ENCODE measurements around the gene NT5C1B. TPM values are rescaled to one million over a fixed set of nuclear protein-coding genes. Genes with fewer than 3 reads are reported as not detected.

NT5C1B gene
- total and polyA plus RNA-seq, 2 donors from 2014 or later, result not detected

DNA sequence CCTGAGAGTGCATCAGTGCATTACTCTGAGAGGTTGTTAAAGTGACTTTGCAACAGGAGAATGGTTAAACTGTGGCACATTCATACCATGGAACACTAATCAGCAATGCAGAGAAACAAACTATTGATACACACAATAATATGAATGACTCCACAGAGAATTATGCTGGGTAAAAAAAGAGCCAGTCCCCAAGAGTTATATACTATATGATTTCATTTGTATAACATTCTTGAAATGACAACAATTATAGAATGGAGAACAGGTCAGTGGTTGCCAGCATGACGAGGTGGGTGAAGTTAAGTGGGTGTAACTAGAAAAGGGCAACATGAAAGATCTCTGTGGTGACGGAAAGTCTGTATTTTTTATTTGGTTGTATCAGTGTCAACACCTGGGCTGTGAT, 3.0 kb upstream of the NT5C1B start:
- H3K4me1 ChIP-seq (ENCODE audit: control insufficient read depth in 2 of 3, insufficient read depth in 2 of 3, low read depth in 1 of 3, low read length in 3 of 3), result no peaks in the 10 kb centered on the region
- FAIRE-seq, result no peak
- no peaks in the 10 kb centered on the region for H3K36me3 ChIP-seq (ENCODE audit: control insufficient read depth in 2 of 3, insufficient read depth in 3 of 3, low read length in 3 of 3)
- H3K9me3 ChIP-seq (ENCODE audit: control insufficient read depth in 2 of 3, insufficient read depth in 1 of 3, low read length in 3 of 3), result no peaks in the 10 kb centered on the region
- no peak overlapping the region for H3K27ac ChIP-seq (ENCODE audit: low read depth in 2 of 2, low read length in 2 of 2)
- H3K9ac ChIP-seq (ENCODE audit: low read length in 3 of 3), result no peak overlapping the region
- no peak for TF ChIP-seq CTCF (IDR thresholded peaks at IDR 0.05; ENCODE audit: borderline replicate concordance, extremely low read depth, insufficient read depth)
- no peak for DNase-seq
- intact Hi-C loops (cut with DNase I), result no loop called here
- no peak overlapping the region for H3K4me3 ChIP-seq (ENCODE audit: low read length in 3 of 3)
- H3K27me3 ChIP-seq (ENCODE audit: control insufficient read depth, insufficient read depth, low read length), result no peaks in the 10 kb centered on the region

GRCh38 chr2:18588802-18589201, 567 bp downstream of the NT5C1B start:
- TF ChIP-seq CTCF (IDR thresholded peaks at IDR 0.05; ENCODE audit: borderline replicate concordance, extremely low read depth, insufficient read depth), result no peak
- no peak for DNase-seq
- Histone ChIP-seq H3K36me3 (ENCODE audit: control insufficient read depth in 2 of 3, insufficient read depth in 3 of 3, low read length in 3 of 3) (no peaks in the 10 kb centered on the region), H3K27ac (ENCODE audit: low read depth in 2 of 2, low read length in 2 of 2) (no peak overlapping the region), H3K9me3 (ENCODE audit: control insufficient read depth in 2 of 3, insufficient read depth in 1 of 3, low read length in 3 of 3) (no peaks in the 10 kb centered on the region), H3K27me3 (ENCODE audit: control insufficient read depth, insufficient read depth, low read length) (no peaks in the 10 kb centered on the region), H3K9ac (ENCODE audit: low read length in 3 of 3) (no peak overlapping the region), H3K4me3 (ENCODE audit: low read length in 3 of 3) (no peak overlapping the region), H3K4me1 (ENCODE audit: control insufficient read depth in 2 of 3, insufficient read depth in 2 of 3, low read depth in 1 of 3, low read length in 3 of 3) (no peaks in the 10 kb centered on the region)
- intact Hi-C loops (cut with DNase I), result no loop called here
- no peak for FAIRE-seq

DNA sequence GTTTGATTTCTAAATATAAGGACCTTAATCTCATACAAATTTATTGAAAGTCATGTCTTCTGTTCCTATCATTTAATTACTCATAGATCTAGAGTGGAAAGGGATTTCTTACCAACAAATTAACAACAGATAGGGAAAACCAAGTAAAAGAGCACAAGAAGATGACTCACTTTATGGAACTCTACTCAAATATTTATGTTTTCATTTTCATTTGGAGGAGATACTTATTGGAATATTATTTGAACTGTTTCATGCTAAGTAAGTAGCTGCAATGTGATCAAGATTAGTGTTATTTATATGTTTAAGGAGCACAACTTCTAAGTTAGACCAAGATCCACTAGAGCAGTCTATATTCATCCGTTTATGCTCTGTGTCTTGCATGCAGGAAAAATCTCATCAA, 1.3 kb downstream of the NT5C1B start:
- Histone ChIP-seq H3K9ac (ENCODE audit: low read length in 3 of 3) (no peak overlapping the region), H3K27ac (ENCODE audit: low read depth in 2 of 2, low read length in 2 of 2) (no peak overlapping the region), H3K9me3 (ENCODE audit: control insufficient read depth in 2 of 3, insufficient read depth in 1 of 3, low read length in 3 of 3) (no peaks in the 10 kb centered on the region), H3K4me1 (ENCODE audit: control insufficient read depth in 2 of 3, insufficient read depth in 2 of 3, low read depth in 1 of 3, low read length in 3 of 3) (no peaks in the 10 kb centered on the region), H3K4me3 (ENCODE audit: low read length in 3 of 3) (no peak overlapping the region), H3K27me3 (ENCODE audit: control insufficient read depth, insufficient read depth, low read length) (no peaks in the 10 kb centered on the region), H3K36me3 (ENCODE audit: control insufficient read depth in 2 of 3, insufficient read depth in 3 of 3, low read length in 3 of 3) (no peaks in the 10 kb centered on the region)
- TF ChIP-seq CTCF (IDR thresholded peaks at IDR 0.05; ENCODE audit: borderline replicate concordance, extremely low read depth, insufficient read depth), result no peak
- no peak for DNase-seq
- intact Hi-C loops (cut with DNase I), result no loop called here
- no peak for FAIRE-seq

DNA sequence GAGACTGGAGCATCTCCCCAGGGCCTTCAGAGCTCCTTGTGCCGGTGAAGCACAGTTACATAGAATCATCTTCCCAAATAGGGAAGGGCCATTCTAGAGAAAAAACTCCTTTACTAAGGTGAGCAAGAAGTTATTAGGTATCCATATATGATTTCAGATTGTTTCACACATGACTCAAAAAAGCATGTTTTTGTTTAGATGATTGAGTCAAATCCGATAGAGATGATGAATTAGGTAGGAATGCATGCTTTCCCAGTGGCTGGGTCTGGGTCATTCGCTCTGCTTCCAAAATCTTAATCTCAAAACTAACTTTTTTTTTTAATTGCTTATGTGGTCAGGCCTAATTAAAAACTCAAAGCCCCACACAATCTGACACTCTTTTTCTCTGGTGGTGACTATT, 3.8 kb downstream of the NT5C1B start:
- H3K9me3 ChIP-seq (ENCODE audit: control insufficient read depth in 2 of 3, insufficient read depth in 1 of 3, low read length in 3 of 3), result no peaks in the 10 kb centered on the region
- FAIRE-seq (no peak), DNase-seq (no peak)
- H3K9ac ChIP-seq (ENCODE audit: low read length in 3 of 3), result no peak overlapping the region
- intact Hi-C loops (cut with DNase I), result no loop called here
- no peak for TF ChIP-seq CTCF (IDR thresholded peaks at IDR 0.05; ENCODE audit: borderline replicate concordance, extremely low read depth, insufficient read depth)
- H3K27me3 ChIP-seq (ENCODE audit: control insufficient read depth, insufficient read depth, low read length), result no peaks in the 10 kb centered on the region
- H3K4me1 ChIP-seq (ENCODE audit: control insufficient read depth in 2 of 3, insufficient read depth in 2 of 3, low read depth in 1 of 3, low read length in 3 of 3), result no peaks in the 10 kb centered on the region
- no peaks in the 10 kb centered on the region for H3K36me3 ChIP-seq (ENCODE audit: control insufficient read depth in 2 of 3, insufficient read depth in 3 of 3, low read length in 3 of 3)
- no peak overlapping the region for H3K4me3 ChIP-seq (ENCODE audit: low read length in 3 of 3)
- H3K27ac ChIP-seq (ENCODE audit: low read depth in 2 of 2, low read length in 2 of 2), result no peak overlapping the region

Measured in kidney (tissue), 14 donors.